Activated T-cell treated with anti-CD3 and anti-CD28 coated beads for 1 hour (primary cell): ENCODE data around the gene ITPKB.
A peak's percentile ranks its signal among the peaks of the same experiment; 100 is the strongest.
"Not testable (repeated sequence)": the region's sequence is repeated elsewhere in the genome, so short reads cannot be mapped to it uniquely, and the experiment has no call there.

Source experiments
- DNase-seq: peaks from one replicate; pipeline ENCODE4 v3.0.0-alpha.2; 2020; ENCODE audit warnings: low read depth

ITPKB gene

DNA sequence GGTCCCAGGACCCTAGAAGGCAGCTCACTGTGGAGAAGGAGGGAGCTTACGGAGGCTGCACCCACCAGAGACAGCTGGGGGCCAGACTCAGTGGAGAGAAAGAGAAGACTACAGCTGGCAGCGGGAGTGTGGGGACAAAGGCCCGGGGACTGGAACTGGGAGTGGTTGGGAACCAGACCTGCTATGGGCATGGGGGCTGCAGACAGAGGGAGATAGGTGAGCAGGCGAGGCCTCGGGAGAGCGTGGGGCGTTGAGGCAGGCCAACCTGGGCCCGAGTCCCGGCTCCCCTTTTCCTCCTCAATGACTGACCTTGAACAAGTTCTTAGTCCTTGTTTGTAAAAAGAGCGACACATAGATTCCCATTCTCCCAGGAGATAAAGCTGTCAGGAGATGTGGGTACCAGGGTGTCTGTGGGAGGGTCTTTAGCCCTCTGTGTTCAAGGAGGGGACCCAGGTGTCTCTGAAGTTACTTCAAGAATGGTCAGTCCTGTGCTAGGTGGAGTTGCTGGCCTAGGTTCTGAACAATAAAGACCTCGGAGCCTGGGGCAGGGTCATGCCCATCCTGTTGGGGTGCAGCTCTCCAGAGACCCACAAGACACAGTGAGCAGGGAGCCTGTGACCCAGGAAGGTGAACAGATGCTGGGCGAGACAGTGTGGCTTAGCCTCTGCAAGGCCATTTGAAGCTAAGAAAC lies 87.9 kb downstream of the ITPKB start:
- no peak for DNase-seq

DNA sequence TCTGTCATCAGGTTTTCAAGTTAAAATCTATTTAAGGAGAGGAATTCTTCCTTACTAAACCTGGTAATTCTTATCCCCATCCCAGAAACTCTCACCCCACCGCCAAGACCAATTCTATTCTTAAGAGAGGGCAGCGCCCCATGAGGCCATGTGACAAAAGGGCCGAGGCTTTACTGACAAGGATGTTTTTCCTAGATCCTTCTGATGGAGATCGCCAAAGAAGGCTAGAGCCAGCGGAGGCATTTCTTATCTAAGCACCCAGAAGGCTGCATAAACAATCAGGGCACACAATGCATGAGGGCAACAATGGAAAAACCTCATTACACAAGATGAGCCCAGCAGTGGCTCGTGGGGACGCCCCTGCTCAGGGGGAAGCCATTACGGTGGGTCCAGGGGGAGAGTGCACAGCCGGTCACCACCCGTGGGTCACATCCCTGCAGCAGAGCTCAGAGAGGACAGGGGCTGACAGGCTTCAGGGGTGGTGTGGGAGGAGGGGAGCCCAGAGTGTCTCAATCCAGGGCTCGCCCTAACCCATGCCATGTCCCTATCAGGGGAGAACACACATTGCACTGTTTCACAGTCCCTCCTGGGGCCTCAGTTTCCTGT lies 88.7 kb downstream of the ITPKB start:
- DNase-seq: no peak

DNA sequence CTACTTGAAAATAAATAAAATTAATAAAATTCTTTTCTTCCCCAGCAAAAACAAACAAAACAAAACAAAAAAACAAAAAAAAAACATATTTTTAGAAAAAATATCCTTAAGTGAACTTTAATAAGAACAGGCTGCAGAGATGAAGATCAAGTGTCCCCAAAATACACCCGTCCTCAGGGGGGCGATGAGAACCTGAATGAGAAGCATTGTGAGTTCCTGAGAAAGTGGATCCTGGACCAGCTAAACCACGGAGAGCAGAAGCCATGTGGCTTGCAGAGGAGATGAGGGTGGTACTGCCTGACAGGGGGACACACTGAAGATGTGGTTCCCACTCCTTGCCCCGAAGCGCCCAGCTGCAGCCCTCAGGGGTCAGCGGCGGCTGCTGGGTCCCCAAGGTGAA lies 89.3 kb downstream of the ITPKB start:
- DNase-seq: peak; percentile 26

DNA sequence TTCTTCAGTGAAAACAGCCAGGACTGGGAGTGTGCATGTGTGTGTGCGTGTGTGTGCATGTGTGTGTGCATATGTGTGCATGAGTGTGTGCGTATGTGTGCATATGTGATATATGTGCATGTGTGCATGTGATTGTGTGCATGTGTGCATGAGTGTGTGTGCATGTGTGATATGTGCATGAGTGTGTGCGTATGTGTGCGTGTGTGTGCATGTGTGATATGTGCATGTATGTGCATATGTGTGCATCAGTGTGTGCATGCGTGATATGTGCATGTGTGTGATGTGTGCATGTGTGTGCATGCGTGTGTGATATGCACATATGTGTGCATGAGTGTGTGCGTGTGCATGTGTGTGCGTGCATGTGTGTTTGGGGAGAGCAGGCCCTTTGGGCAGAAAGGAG lies 89.8 kb downstream of the ITPKB start:
- DNase-seq: no peak

DNA sequence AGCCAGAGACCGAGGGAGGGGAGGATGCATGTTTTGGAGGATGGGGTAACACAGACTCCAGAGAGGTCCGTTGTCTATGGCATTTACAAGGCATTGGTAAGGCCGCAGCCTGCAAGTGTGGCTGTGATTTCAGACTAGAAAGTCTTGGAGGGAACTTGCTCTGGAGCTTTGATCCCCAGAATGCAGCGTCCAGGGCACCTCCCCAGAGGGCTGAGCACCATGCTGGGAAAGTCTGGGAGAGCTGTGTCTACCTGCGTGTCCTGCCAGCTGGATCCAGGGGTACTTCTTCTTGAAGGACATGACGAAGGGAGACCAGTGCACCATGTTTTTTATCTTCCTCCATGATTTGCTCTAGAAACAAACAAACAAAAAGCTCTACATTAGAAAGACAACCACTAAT lies 90.7 kb downstream of the ITPKB start:
- DNase-seq: no peak

DNA sequence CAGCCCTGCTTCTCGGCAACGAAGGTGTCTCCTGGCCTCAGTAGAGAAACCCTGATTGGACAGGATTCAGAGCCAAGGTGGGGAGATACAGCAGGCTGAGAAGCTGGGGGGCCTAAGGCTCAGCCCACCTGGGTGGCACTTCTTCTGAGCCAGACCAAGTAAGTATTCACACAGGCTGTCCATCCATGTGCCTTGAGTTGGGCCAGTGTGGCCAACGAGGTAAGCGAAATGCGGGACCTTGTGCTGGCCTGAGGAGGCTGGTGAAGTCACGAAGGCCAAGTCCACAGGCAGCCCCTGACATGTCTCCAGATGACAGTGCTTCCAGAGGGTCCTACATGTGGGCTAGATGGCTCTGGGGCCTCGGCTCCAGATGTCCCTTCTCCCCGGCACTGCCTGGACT lies 91.4 kb downstream of the ITPKB start:
- DNase-seq: no peak

DNA sequence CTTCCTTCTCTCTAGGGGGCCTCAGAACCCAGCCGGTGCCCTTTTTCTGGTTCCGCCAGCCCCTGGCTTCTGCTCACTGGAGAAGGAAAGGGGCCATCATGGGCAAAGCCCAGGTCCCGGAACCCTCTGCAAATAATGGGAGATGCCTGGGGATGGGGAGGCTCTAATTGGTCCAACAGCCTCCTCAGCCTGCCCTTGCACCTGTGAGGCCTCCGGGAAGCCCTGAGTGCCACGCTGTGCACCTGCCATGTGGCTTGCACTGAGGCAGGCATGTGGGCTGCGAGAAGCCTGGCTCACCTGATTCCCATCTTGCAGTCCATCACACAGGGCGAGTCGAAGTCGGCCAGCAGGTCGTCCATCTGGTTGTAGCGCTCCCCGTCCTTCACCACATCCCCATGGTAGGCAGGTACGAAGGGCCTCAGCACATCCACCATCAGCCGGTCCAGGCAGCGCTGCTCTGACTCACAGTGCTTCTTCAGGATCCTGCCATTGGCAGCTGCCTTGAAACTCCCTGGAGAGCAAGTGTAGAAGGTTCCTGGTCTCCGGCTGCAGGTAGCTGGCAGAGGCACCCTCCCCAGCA lies 92.1 kb downstream of the ITPKB start:
- no peak for DNase-seq

DNA sequence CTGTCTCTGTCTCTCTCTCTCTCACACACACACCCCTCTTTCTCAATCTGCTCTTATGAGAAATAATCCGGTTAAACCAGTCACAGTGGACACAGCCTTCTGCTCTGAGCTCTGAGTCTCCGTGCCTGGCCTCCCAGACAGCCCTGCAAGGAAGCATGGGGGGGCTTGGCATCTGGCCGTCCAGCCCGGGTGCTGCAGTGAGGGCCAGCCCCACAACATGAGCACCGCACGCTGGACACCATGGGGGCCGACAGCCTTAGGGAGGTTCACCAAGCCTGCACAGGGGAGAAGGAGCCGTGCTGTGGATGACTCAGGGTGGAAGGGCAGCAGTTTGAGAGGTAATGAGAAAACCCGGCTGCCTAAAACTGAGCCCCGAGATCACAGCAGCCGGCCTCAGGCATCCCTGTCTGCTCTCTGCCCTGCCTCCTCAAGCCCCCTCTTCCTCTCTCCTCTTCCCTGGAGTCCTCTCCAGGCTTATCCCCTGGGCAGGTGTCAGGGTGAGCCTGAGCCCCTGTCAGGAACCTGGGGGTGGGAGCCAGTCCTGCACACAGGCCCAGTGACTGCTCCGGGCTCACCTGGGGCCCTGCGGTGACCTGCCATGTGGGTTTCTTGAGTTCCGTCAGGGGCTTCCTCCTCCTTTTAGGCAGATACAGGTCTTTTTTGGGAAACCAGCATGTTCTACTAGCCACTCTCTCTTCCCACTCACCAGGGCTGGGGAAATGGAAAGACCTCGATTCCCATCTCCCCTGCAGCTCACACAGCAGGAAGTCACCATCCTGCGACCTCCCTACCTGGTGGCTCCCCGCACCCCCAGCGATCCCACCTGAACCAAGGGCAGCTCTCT lies 92.8 kb downstream of the ITPKB start:
- no peak for DNase-seq

DNA sequence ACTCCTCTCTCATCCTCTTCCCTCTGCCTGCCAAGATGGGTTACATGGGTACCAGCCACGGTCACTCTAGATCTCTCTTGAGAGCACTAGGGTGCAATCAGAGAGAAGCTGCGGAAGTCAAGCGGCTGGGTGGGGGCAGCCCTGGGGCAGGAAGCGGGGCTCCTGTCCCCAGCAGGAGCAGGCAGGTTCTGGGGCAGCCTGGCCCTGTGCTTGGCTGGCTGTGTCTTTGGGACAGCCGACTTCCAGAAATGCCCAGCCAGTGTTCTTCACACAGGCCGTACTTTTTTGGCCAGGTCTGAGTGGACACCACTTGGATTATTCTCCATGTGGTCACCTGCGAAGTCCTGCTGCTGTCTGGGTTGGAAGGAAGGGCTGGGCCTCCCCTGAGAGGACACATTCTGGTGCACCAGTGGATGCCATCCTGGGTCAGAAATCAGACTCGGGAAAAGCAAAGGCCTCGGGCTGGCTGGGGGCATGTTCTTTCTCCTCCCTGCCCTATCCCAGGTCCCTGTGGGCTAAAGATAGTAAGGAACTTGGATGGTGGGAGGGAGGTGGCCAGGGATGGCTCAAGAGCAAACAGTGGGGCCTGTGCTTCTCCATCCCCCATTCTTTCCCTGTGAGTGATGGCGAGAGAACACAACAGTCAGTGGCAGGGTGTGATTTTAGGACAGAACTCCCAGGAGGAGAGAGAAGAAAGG lies 93.7 kb downstream of the ITPKB start:
- DNase-seq: no peak

DNA sequence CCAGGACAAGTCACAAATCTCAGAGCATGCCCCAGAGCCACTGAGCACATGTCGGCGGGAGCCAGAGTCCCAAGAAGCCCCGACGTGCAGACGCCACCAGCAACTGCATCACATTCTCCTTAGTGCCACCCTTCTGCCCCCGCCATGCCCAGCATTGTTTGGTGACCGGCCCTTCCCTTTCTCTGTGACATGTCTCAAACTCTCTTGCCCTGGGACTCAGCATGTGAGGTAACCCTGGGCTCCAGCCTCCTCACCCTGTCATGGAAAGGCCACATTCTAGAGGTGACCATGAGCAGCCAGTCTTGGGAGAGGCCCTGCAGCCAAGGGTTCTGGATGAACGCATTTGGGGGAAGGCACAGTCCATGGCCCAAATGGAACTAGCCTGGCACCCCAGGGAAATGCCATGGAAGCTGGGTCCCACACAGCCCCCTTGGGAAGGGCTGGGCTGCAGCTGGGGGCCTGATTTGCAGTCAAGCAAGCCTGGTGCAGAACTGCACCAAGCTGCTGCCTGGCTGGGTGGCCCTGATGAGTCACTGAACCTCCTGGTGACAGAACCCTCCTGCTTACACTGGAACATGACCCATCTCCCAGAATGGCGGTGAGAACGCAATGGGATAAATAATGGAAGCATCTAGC lies 94.4 kb downstream of the ITPKB start:
- DNase-seq: no peak

DNA sequence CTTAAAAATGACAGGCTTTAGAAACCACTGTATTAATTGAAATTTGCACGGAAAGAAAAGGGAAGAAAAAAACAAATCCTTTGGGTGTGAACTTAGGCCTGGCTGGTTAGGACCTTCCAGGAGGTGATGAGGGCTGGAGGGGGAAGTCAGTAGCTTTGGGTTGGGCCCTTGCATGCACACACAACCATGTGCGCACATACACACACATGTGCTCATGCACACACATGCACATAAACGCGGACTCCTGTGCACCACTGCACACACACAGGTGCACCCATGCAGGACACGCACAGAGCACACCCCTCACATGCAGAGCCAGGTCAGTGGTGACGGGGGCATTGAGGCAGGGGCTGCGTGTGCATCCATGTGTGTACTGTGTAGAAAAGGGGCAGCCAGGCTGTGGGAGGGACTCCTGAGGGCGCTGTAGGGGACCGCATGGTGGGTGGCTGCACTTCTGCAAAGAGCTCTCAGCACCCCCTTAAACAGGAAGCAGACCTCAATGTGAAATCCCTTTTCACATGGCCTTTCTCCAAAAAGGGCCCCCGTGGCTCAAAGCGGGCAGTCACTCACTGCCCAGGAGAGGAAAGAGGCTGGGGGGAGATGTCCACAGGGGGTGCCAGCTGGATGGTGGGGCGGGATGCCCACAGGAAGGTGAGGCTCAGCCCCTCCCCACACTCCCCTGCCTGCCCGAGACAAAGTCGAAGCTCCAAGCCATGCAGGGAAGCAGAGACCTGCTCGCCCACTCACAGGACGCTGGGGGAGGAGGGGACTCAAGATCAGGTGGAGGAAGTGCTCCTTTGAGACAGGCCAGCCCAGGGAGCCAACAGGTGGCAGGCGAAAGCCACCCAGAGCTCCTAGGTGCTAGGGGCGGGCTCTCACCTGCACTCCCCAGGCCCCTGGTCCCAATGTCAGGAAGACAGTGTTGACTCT lies 95.2 kb downstream of the ITPKB start:
- DNase-seq: no peak

DNA sequence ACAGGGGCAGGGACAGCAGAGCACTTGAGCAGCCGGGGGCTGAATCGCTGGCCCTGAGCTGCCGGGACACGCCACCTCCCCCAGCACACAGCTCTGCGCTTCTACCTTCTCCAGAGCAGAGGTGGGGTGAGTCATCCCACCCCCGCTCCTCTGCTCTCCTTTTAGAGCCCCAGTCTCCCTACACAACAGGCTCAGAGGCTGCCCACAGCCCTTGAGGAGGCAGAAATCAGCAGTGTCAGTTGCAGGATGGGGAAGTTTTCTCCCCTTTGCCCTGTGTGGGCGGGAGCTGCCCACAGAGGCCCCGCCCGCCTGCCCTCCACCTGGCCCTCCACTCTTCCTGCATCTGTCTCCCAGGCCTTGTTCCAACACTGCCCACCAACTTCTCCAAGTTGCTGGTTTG lies 95.9 kb downstream of the ITPKB start:
- peak; percentile 38 for DNase-seq

DNA sequence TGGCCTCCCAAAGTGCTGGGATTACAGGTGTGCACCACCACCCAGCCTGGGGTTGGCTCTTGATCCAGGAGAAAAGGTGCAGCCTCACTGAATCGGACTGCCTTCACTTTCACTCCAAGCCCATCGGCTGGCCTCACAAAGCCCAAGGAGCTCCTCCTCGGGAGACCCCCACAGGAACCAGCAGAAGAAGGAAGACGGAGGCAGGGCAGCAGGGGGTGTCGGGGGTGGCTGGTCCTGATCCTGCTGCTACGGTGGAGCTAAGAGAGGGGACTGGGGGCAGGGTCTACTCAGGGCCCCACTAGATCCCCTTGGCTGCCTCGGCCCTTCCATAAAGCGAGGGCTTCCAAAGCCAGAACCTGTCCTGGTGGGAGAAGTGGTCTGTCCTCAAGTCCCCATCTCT lies 96.7 kb downstream of the ITPKB start:
- no peak for DNase-seq

DNA sequence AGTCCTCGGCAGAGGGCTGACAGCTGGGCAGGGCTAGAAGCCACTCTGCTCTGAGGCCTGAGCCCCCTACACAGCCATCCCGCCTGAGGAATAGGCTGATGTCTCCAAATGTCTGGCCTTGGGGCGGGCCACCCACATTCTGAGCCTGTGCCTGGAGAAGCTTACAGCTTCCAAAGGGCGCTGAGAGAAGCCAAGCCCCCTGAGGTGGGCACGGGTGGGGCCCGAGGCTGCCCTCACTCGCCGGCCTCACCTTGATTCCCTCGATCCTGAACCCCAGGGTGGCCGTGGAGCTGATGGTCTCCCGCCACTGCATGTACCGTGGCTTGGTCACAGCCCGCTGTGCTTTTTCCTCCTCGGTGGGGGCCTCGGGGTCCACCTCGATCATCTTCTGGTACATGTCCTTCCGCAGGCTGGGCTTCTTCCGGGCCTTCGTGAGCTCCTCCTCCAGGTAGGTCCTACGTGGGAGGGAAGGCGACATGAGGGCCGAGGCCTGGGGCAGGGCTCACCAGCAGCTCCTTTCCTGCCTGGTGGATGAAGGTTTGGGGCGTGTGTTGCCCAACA lies 97.3 kb downstream of the ITPKB start:
- no peak for DNase-seq

DNA sequence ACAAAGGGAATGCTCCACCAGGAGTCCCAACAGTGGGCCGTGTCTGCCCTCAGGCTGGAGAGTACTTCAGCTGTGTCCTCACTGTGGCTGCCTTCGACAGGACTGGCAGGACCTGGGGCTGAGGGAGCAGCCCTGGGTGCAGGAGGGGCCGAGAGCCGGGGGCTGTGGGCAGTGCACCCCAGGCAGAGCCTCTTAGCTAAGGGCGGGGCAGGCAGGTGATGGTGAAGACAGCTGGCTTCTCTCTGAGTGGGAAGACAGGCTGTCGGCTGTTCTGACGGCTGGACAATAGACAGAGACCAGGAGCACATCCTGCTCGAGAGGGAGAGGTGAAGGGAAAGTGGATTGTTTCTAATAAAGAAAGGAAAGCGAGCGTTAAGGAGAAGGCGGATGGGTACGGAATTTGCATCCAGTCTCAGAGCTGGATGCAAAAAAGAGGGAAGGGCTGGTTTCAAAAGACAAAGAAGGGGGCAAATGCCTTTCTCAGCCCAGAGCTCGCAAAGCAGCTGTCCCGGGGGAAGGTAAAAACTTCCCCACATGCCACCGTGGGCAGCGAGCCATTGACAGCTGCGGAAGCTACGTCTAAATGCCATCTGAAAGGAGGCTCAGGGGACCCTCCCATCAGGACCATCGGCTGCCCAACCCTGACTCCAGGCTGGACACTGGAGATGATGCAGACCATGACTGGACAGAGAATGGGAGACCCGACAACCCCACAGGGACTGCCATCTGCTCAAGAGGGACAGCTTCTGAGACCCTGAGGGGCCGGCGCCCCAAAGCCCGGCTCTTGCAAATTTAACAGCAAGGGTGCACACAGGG lies 98.6 kb downstream of the ITPKB start:
- DNase-seq: no peak

DNA sequence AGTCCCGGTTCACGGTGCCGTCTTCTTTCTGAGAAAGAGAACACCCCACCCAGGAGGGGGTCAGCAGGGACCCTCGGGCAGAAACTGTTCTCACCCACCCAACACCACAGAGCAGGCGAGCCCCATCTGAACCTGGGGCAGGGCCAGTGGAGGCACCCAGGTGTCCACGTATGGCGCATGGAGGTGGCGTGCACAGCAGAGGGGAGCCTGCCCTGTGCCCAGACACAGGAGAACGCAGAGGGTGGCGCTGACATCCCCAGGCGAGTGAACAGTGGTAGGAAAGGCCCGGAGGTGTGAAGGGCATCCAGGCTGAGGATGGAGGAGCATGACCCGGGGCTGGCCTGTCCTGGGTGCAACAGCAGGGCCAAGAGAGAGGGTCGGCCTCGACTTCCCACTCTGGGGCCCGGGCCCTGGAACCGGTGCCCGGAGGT lies 99.4 kb downstream of the ITPKB start:
- no peak for DNase-seq

DNA sequence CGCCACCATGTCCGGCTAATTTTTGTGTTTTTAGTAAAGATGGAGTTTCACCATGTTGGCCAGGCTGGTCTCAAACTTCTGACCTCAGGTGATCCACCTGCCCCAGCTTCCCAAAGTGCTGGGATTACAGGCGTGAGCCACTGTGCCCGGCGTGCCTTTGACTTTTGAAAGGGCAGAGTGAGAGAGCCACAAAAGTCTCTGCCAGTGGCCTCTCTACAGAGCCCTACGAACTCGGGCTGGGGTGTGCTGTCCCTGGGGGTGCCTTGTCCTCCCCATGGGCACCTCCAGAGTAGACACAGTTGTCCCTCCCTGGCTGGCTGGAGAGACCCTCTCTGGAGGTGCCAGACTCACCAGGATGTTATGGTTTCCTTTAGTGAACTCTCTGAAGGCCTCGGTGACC lies 99.9 kb downstream of the ITPKB start:
- not testable (repeated sequence) for DNase-seq

DNA sequence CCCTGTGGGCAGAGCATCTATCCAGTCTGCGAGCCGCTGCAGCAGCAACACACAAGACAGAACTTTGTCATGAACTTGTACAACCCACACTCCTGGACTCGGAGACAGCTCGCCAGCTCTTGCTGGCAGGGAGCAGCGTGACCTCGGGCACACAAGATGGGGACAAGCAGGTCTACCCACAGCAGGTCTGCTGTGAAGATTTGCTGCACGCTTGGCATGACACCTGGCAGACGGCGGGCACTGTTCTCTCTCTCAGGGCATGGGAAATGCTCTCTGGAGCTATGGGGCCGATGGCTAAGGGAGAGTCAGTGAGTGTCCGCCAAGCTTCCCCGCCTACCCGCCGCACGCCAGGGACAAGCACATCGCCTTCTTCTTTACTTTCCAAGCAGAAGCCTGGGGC lies 100.5 kb downstream of the ITPKB start:
- no peak for DNase-seq

DNA sequence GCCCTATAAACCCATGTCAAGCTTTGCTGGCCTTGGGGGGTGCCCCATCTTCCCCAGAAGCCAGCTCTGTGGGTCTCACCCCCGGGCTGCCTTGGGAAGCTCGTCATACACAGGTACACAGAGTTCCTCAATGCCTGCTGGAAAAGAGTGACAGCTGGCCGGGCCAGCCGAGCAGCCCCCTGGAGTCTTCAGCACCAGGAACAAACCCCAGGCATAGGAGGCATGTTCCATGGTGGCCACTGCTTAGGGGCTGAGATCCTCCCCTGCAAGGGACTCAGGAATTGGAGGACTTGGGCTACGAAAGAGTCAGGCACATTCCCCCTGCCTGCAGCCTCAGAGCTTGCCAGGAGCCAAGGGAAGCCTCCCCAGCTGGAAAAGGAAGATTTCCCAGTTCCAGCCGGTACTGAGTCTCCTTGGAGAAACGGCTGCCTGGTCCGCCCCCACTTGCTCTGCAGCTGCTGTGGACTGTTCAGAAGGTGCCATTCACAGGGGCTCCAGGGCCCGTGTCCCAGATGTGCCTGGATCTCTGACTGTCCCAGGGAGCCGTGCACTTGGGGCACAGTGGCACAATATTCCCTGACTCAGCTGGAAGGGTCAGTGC lies 101.0 kb downstream of the ITPKB start:
- DNase-seq: no peak
